Subcutaneous adipose tissue (tissue), 4 donors: Measurements from ENCODE around the gene PDK2. TPM values are rescaled to one million over a fixed set of nuclear protein-coding genes. Genes with fewer than 3 reads are reported as not detected.

Experiments
- CTCF ChIP-seq: fragments of 450-650 bp; IDR thresholded peaks from one replicate; pipeline ENCODE4 v1.5.1; 2016; ENCODE audit warnings: low read depth, mild to moderate bottlenecking, control low read depth, antibody characterized with exemption, moderate library complexity
- total RNA-seq, 4 donors: library from RNA; depleted of rRNA; stranded (reverse); fragments of >200 nt; gene quantifications; one replicate each; pipeline ENCODE4 v1.1.0, GENCODE V29; 2016

Gene PDK2
- total RNA-seq, 4 donors from 2014 or later, result 37.4 to 157 (median 43.1) TPM

- TF ChIP-seq CTCF, result no peak
These were observed 25.5 kb downstream of the PDK2 start for GRCh38 chr17:50120475-50121253.

DNA sequence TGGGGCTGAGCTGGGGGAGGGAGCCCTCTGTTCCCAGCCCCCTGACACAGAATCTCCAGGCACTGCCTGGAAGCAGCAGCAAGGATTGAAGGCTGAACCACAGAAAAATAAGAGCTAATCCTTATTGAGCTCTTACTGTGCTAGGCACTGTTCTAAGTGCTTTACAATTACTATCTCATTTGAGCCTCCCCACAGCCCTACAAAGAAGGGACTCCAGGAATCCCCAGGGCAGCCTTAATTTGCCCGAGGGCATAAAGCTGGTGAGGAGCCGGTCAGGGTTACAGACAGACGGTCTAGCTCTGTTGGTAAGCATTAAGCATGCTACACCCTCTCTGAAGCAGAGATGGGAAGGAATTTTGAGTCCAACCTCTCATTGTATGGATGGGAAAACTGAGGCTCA is 27.8 kb downstream of the PDK2 start:
- no peak for TF ChIP-seq CTCF

GRCh38 chr17:50123649-50124349 is 28.6 kb downstream of the PDK2 start:
- TF ChIP-seq CTCF, result no peak

DNA sequence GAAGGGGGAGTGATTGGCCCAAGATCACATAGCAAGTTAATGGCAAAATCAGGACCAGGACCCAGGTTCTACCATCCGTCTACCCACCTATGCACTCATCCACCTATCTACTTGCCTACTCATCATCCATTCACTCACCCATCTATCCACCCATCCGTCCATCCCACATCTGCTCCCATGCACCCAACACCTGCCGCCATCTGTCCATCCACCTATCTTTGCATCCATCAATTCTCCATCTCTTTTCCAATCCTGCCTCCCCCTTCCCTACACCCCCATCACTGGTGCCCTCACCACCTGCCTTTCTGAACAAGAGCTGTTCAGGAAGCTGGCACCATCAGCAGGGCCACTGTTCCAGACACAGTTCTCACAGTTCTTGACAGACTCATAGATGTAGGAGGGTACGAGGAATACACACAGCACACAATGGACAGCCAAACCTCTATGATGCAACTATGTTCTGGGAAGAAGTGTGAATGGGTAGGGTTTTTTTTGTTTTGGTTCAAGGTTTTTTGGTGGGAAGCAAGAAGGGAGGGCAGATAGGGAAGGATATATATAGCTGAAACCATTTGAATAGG is 30.4 kb downstream of the PDK2 start:
- no peak for TF ChIP-seq CTCF

DNA sequence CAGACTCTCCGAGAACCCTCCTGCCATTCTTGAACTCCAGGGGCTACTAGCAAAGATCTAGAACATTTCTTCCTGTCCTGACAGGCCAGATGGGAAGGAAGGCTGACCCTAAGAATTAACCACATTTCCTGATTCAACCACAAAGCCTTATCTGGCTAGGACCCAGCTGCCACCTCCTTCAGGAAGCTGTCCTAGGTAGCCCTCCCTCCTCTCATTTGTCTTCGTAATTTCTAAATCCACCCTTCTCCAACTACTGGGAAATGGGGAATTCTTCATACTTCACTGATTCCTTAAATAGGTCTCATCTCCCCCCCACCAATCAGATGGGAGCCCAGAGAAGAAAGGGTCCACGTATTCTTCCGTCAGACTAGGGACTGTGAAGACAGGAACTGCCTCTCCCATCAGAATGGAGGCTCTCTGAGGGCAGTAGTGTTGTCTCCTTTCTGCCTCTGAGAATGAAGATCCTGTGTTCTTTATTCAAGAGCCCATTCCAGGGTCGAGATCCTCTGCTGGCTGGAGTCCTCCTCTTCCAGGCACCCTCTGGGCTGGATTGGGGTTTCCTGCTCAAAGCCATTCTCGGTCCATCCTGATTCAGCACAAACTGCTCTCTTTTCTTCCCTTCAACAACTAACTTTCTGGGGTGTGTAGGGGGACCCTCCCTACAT is 32.7 kb downstream of the PDK2 start:
- TF ChIP-seq CTCF, result no peak

DNA sequence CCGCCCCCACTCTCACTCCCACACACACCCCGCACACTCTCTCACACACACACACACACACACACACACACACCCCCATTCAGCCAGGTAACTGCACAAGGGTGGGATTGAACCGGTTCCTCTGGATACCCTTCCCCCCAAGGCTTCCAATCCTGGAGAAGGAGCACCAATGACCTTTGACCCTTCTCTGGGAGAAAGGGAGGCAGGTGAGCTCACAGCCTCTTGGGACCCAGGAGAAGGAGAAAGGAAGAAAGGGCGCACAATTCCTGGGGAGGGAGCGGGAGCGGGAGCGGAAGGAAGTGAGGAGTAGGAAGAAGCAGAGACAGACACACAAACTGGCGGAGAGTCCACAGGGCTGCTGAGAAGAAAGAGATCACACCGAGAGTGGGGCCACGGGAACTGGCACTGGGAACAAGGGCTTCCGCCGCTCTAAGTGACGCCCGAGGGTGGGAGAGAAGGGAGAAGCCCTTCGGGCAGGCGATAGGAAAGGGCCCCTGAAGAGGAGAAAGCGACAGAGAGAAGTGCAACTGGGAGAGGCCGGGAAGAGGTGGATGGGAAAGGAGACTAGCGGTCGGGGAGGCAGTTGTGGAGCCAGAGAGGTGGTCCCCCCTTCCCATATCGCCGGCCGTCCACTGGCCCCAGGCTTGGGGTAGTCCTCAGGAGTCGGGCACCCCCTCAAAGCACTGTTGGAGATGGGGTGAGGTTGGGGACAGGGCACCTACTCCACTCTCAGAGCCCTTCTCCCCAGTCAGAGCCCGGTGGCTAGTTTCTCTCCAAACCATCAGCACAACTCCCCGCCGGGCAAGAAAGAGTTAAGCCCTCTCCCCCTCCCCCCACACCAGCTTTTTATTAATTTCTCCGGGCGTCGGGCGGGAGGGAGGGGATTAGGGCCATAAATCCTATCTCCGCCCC is 33.5 kb downstream of the PDK2 start:
- TF ChIP-seq CTCF, result no peak
